IPS-NIHi7 (cell line): ENCODE results near the gene ANP32A.
"Not testable (repeated sequence)": the region's sequence is repeated elsewhere in the genome, so short reads cannot be mapped to it uniquely, and the experiment has no call there.

Experiments
- DNase-seq: peaks from one replicate; pipeline ENCODE4 v3.0.0; 2012; ENCODE audit warnings: mixed read lengths; ENCODE audit errors: extremely low spot score

ANP32A gene

DNA sequence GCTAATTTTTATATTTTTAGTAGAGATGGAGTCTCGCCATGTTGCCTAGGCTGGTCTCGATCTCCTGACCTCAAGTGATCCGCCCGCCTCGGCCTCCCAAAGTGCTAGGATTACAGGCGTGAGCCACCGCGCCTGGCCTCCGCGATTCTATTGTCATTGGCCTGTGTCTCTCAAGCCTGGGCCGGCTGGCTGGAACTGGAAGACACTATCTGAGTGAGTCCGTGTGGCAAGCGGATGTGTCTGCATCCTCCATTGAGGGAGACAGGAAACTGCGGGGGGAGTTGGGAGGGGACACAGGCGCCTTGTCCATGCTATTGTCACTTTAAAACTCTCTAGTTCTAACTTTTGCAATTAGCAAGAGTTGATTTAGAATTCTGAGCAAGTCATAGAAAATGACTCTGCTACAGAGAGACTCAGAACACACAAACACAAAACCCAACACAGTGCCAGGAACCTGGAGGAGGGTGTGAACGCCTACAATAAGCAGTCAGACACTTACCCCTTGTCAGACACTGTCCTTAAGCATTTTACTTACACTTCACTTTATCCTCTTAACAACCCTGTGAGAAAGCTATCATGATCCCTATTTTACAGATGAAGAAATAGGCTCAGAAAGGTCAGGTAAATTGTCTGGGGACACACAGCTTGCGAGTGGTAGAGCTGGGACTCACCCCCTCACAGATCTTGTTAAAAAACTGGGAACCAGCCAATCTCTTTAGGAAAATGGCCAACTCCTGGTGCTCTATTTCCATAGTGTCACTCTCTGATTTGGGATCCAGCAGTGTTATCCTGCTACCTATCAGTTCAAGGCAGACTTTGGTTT is 38.7 kb downstream of the ANP32A start:
- DNase-seq, result no peak

DNA sequence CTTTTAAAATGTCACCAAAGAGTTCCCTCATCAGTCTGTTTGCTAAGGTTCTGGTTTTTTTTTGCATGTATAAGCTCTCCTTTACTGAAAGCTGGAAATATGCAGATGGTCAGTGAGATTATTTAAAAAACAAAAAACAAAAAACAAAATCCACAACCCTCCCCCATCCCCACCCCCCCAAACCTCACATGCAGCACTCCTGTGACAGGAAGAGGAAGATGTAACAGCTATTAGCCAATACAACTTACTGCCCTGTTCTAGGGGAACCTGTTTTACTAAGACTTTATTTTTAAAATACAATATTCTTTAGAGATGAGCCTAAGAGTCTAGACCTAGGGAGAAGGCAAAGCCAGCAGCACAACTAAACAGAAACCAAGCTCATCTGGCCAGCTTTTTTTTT is 39.5 kb downstream of the ANP32A start:
- no peak for DNase-seq

DNA sequence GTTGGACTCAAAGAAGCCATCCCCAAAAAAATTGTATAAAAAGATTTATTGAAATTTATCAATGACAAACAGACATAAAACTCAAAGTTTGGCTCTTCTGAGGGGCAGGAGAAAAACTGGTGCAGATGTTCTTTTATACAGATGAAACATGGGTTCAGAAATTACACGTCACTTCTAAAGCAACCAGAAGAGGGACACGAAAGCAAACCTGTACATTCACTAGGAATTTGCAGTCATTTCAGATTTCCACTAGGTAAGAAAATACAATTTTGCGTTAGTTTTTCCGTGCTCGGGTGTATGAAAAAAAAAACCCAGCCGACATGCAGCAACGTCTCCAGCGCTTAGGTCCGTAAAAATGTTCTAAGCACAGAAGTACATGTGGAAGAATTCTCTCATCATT is 41.8 kb downstream of the ANP32A start:
- no peak for DNase-seq

DNA sequence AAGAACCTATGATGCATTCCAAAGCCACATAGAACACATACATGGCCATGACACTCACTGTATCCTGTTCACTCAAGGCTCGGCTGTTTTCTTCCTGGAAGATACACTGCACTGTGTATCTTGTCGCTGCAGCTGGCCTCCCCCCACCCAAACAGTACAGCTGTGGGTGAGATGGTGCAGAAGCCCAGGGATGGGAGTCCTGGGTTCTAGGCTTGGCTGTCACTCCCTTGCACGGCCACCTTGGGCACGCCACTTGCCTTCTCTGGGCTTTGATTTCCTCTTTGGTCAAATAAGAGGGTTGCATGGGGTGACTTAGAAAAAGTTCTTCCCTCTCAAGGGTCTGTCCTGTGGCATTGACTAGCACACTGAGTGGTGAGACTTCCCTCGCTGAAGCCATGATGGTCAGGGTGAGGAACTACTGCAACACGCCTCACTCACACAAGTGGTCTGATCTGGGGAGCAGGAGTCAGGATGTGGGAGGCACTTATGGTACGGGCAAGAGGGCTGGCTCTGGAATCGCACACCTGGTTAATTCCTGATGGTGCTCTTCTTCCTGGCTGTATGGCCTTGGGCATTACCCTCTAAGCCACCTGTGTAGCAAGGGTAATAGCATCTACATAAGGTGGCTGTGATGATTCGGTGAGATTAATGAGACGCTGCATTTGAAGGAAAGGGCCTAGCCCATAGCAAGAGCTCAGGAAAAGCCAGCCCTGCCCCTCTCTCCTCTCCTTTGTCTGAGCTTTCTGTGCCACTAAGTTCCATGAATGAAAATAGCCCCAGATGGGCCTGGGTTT is 44.0 kb downstream of the ANP32A start:
- DNase-seq, result no peak

DNA sequence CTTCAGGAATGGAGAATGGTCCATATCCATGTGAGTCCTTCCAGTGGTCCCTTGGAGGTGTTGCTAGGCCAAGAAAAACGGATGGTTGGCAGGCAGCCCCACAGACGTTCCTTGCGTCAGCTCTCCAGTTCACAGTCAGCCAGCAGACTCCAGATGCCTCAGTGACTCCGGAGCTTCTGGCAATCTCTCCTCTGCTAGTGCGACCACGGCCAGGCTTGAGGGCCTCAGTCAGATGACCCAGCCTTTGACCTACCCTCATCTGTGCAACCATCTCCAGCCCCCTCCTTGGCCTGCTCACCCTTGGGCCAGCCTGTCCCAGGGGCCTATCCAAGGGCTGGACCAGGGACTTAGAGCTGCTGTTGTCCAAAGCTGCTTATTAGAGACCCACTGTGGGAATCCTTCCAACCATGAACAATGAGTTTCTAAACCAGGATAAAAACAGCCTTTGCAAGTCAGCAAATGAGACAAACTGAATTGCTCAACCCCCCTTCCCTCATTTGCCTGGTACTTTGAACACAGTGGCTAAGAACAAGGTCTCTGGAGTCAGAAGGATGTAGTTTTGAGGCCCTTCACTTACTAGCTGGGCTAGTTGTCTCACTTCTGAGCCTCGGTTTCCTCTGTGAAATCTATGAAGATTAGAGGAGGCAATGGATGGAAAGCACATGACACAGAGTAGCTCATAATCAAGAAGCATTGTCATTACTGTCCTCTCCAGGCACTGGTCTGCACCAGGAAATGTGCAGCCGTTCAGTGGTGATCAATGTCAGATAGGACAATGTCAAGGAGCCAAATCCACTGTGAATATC is 44.8 kb downstream of the ANP32A start:
- no peak for DNase-seq

DNA sequence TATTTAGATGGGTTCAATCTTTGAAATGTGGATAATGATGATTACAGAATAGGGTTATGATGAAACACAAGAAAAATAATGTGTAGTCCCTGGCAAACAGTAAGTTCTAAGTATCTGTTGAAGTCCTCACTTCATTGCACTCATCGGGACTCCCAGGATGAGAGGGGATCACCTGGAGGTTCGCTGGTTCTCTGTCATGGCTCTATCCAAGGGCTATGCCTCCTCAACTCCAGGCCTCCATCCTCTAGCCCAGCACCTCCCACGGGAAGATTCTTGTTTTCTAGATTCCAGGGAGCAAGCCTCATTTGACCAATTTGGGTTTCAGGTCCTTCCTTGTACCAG is 45.5 kb downstream of the ANP32A start:
- DNase-seq, result no peak

DNA sequence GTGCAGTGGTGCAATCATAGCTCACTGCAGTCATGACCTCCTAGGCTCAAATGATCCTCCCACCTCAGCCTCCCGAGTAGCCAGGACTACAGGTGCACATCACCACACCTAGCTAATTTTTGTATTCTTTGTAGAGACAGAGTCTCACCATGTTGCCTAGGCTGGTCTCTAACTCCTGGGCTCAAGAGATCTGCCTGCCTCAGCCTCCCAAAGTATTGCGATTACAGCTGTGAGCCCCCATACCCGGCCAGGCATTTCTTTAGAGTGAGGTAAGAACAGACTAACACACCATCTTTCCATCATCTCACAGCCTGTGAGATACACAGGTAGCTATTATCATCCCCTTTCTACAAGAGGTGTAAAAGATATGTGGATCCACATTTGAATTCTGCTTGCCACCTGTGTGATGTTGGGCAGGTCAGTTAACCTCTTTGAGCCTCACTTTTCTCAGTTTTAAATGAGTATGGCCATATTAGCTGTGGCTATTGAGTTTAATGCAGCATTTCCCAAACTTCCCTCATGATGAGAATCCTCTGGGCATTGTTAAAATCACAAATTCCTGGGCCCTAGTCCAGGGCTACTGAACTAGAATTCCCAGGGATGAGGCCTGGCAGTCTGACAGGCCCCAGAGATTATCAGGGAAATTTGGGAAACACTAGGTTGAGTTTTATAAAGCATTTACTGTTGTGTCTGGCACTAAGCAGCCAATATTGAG is 46.0 kb downstream of the ANP32A start:
- DNase-seq, result no peak

DNA sequence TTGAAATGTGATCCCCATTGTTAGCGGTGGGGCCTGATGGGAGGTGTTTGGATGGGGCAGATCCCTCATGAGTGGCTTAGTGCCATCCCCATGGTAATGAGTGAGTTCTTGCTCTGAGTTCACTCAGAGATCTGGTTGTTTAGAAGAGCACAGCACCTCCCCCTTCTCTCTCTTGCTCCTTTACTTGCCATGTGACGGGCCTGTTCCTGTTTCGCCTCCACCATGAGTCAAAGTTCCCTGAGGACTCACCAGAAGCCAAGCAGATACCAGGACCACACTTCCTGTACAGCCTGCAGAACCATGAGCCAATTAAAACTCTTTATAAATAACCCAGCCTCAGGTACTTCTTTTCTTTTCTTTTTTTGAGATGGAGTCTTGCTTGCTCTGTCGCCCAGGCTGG is 46.6 kb downstream of the ANP32A start:
- no peak for DNase-seq

DNA sequence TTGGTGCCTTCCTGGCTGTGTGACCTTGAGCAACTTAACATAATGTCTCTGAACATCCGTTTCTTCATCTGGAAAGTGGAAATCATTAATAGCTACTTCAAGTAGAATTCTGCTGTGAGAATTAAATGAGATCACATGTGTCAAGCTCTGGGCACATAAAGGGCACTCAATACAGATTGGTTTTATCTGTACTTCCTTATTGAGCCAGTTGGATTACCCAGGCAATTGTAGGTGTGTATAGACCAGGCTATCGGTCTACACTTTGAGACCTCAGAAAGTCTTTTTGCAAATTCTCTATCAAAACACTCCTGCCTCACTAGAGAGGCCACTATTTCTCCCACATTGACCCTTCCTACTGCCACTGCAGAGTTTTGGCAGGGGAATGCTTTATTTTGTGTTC is 47.7 kb downstream of the ANP32A start:
- no peak for DNase-seq

DNA sequence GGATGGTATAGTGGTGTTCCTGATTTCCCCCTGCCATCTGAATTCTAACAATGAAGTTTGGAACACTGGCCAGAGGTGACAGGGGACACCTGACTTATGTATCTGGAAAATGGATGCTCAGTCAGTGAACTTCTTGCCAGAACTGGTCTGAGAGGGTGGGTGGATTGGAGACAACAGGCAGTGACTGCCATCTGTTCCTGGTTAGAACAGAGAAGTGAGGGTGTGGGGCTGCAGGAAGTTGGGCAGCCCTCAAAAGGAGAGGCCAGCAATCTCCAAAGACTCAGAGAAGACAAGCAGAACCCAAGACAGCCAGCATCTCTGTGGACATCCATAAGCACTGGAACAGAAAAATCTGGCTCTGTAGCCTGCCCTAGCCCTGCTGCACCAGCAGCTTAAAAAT is 50.5 kb downstream of the ANP32A start:
- no peak for DNase-seq

DNA sequence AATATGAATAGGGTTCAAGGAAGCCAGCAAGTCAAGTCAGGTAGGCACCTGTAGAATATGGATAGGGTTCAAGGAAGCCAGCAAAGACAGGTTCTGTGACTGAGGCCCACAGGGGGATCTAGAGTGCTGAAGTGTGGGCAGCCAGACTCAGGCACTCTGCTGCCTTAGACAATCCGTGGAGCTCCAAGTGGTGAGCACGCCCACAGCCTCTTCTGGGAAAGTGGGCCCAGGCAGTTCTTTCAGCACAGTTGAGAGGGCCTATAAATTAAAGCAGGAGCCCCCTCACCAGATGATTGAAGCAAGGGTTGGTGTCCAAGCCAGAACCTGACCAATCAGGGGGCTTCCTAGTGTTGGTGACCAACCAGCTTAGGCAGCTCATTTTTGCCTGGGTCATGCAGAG is 51.0 kb downstream of the ANP32A start:
- no peak for DNase-seq

DNA sequence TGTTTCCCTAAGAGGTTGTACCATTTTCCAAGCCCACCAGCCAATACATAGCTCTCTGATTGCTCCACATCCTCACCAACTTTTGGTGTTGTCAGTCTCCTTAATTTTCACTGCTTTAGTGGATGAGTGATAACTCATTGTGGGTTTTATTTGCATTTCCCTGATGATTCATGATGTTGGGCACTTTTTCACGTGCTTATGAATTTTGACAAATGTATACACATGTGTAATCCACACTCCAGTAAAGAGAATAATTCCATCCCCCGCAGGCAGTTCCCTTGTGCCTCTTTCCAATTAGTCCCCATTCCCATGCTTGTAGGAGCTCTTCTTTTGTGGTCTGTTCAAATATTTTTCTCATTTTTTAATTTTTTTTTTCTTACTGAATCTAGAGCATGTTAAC is 52.4 kb downstream of the ANP32A start:
- DNase-seq, result no peak

DNA sequence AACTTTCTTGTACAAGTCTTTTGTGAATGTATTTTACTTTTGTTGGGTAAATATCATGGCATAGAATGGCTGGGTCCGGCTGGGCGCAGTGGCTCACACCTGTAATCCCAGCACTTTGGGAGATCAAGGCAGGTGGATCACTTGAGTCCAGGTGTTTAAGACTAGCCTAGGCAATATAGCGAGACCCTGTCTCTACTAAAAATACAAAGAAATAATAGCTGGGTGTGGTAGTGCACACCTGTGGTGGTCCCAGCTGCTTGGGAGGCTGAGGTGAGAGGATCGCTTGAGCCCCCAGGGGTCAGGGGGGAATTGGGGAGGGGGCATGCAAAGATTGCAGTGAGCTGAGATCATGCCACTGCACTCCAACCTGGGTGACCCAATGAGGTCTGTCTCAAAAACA is 52.9 kb downstream of the ANP32A start:
- no peak for DNase-seq

DNA sequence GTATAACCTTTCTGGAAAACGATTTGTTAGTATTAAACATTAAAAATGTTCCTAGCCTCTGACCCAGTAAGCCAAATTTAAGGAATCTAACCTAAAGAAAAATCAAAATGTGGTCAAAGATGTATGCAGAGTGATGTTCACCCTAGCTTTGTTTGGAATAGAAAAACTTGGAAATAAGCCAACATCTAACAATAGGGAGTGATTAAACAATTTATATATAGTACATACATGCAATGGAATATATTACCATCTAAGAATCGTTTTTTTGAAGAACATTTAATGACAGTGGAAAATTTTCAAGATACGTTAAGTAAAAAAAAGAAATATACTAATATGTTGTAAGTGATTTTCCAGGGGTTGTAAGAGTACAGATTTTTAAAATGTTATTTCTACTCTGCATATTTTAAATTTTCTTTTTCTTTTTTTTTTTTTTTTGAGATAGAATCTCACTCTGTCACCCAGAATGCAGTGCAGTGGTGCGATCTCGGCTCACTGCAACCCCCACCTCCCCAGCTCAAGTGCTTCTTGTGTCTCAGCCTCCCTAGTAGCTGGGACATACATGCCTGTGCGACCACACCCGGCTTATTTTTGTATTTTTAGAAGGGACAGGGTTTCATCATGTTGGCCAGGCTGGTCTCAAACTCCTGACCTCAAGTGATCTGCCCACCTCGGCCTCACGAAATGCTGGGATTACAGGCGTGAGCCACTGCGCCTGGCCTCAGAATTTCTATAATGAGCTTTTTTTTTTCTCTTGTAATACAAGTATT is 54.9 kb downstream of the ANP32A start:
- DNase-seq, result no peak

DNA sequence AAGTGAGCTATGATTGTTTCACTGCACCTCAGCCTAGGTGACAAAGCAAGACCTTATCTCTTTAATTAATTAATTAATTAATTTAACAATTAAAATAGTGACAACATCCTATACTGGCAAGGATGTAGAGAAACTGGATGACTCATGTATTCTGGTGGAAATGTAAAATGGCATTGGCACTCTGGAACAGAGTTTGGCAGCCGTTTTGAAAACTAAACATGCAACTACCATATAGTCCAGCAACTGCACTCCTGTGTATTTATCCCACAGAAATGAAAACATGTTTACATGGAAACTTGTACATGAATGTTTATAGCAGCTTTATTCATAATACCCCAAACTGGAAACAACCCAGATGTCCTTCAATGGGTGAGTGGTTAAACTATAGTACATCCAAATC is 56.6 kb downstream of the ANP32A start:
- no peak for DNase-seq

DNA sequence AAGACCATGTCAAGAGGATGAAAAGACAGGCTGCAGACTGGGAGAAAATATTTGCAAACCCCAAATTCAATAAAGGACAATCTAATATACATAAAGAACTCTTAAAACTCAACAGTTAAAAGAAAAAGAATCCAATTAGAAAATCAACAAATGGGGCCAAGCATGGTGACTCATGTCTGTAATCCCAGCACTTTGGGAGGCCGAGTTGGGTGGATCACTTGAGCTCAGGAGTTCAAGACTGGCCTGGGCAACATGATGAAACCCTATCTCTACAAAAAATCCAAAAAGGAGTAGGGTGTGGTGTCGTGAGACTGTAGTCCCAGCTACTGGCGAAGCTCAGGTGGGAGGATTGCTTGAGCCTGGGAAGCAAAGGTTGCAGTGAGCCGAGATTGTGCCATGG is 57.6 kb downstream of the ANP32A start:
- no peak for DNase-seq

DNA sequence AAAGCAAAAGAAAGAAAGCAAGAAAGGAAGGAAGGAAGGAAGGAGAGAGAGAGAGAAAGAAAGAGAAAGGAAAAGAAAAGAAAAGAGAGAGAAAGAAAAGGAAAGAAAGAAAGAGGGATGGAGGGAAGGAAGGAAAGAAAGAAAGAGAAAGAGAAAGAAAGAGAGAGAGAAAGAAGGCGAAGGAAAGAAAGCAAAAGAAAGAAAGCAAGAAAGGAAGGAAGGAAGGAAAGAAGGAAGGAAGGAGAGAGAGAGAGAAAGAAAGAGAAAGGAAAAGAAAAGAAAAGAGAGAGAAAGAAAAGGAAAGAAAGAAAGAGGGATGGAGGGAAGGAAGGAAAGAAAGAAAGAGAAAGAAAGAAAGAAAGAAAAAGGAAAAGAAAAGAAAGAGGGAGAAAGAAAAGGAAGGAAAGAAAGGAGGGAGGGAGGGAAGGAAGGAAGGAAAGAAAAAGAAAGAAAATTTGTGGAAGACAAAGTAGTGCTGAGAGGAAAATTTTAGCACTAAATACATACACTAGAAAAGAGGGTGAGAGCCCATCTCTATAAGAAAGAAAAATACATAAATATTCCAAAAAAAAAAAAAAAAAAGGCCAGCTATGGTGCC is 60.6 kb downstream of the ANP32A start:
- not testable (repeated sequence) for DNase-seq

DNA sequence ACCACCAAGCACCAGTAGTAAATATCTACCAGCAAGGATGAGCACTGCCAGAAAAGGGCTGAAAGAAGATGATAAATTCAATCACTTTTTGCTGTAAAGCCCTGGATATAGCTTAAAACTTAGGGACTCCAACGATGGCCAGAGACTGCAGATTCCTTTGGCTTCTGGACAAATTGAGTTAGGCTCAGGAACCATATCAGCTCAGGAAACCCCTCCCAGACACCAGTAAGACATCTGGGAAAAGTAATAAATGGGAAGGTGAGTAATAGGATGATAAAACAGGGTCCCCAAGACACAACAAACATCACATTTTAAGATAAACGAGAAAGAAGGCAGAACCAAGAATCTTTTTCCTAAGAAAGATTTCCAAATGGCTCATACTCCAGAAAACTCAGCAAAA is 65.0 kb downstream of the ANP32A start:
- no peak for DNase-seq

DNA sequence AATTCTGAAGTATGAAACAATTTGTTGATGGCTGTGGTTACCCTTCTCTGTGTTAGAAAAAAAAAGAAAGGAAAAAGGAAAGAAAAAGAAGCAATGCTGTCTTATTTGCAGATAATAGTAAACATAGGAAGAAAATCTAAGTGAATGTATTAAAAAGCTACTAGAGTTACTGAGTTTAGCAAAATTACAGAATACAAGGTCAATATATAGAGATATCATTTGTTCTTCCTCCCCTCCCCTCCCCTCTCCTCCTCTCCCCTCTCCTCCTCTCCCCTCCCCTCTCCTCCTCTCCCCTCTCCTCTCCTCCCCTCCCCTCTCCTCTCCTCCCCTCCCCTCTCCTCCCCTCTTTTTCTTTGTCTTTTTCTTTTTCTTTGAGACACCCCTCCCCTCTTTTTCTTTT is 69.1 kb downstream of the ANP32A start:
- no peak for DNase-seq

DNA sequence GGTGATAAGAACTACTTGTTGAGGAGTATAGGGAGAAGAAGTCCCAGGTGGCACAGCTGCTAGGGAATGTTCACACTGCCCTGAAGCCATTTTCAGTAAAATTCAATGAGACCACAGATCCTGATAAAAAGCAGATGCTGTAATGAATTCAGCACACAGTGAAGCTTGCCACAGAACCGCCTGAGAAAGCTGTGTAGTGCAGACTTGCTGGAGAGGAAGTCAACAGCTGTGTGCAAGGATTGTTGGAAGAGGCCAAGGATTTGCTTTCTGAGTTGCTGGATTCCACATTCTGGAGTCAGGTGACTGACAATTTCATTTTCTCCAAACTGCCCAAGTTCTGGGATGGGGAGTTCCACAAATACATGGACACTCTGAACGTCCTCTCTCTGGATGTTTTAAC is 70.9 kb downstream of the ANP32A start:
- no peak for DNase-seq

DNA sequence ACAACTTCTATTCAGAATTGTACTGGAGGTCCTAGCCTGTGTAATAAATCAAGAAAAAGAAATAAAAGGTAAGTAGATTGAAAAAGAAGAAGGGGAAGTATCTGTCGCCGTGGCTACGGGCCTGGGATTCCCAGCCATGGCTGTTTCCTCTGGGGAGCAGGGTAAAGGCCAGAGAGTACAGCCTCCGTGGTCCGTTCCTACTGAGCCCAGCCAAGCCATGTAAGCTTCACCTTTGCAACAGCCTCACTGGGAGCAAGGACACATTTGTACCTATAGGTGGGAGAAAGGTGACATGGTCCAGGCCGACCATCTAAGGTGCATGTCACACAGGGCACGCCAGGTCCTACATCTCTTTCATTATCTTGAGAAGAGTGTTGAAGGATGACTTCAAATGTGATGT is 71.3 kb downstream of the ANP32A start:
- DNase-seq, result no peak
